Measurements from ENCODE around the gene SYCN. TPM values are rescaled to one million over a fixed set of nuclear protein-coding genes. Genes with fewer than 3 reads are reported as not detected.

SYCN gene
- polyA plus RNA-seq, 4 donors: 2.7 TPM; not detected in 3

GRCh38 chr19:39194832-39195542 lies 9.1 kb downstream of the SYCN start:
- DNase-seq (peak; percentile 54 to 90), FAIRE-seq (no peak)
- no peak overlapping the region for H3K27ac ChIP-seq (ENCODE audit: low read depth in 1 of 3, low read length in 2 of 3)
- H3K36me3 ChIP-seq (ENCODE audit: control insufficient read depth in 3 of 3, insufficient read depth in 2 of 3, low read depth in 1 of 3, low read length in 3 of 3): no peaks in the 10 kb centered on the region
- H3K27me3 ChIP-seq (ENCODE audit: control insufficient read depth in 3 of 3, insufficient read depth in 3 of 3, low read length in 3 of 3): peaks cover 0 to 43% (median 23%) of the 10 kb centered on the region in 3 donors
- H3K4me3 ChIP-seq (ENCODE audit: low read depth in 1 of 3, low read length in 3 of 3): no peak overlapping the region
- H3K9me3 ChIP-seq (ENCODE audit: control insufficient read depth in 2 of 2, insufficient read depth in 1 of 2, low read depth in 1 of 2, low read length in 1 of 2): no peaks in the 10 kb centered on the region
- peaks cover 0 to 9% (median 0%) of the 10 kb centered on the region in 3 donors for H3K4me1 ChIP-seq (ENCODE audit: control insufficient read depth in 3 of 3, insufficient read depth in 2 of 3, low read depth in 1 of 3, low read length in 2 of 3)
- WGBS, 3 donors: 34 to 46% (median 36%) methylated on average over 9 of the region's 9 CpGs

- no peak overlapping the region for H3K27ac ChIP-seq (ENCODE audit: low read depth in 1 of 3, low read length in 2 of 3)
- no peak for FAIRE-seq
- WGBS, 3 donors: 18 to 38% (median 21%) methylated on average over 8 of the region's 8 CpGs
- peaks cover 0 to 37% (median 20%) of the 10 kb centered on the region in 3 donors for H3K27me3 ChIP-seq (ENCODE audit: control insufficient read depth in 3 of 3, insufficient read depth in 3 of 3, low read length in 3 of 3)
- H3K4me3 ChIP-seq (ENCODE audit: low read depth in 1 of 3, low read length in 3 of 3): no peak overlapping the region
- H3K9me3 ChIP-seq (ENCODE audit: control insufficient read depth in 2 of 2, insufficient read depth in 1 of 2, low read depth in 1 of 2, low read length in 1 of 2): no peaks in the 10 kb centered on the region
- H3K36me3 ChIP-seq (ENCODE audit: control insufficient read depth in 3 of 3, insufficient read depth in 2 of 3, low read depth in 1 of 3, low read length in 3 of 3): no peaks in the 10 kb centered on the region
- H3K4me1 ChIP-seq (ENCODE audit: control insufficient read depth in 3 of 3, insufficient read depth in 2 of 3, low read depth in 1 of 3, low read length in 2 of 3): peaks cover 0 to 9% (median 0%) of the 10 kb centered on the region in 3 donors
- DNase-seq: peak; percentile 63 to 93
Observed at GRCh38 chr19:39193803-39194202, 10.3 kb downstream of the SYCN start.

GRCh38 chr19:39192846-39193245 lies 11.2 kb downstream of the SYCN start:
- DNase-seq (no peak), FAIRE-seq (no peak)
- H3K27ac ChIP-seq (ENCODE audit: low read depth in 1 of 3, low read length in 2 of 3): no peak overlapping the region
- no peak overlapping the region for H3K4me3 ChIP-seq (ENCODE audit: low read depth in 1 of 3, low read length in 3 of 3)
- 88 to 93% (median 90%) methylated on average over 2 of the region's 2 CpGs for WGBS, 3 donors
- no peaks in the 10 kb centered on the region for H3K9me3 ChIP-seq (ENCODE audit: control insufficient read depth in 2 of 2, insufficient read depth in 1 of 2, low read depth in 1 of 2, low read length in 1 of 2)
- H3K36me3 ChIP-seq (ENCODE audit: control insufficient read depth in 3 of 3, insufficient read depth in 2 of 3, low read depth in 1 of 3, low read length in 3 of 3): no peaks in the 10 kb centered on the region
- peaks cover 0 to 9% (median 0%) of the 10 kb centered on the region in 3 donors for H3K4me1 ChIP-seq (ENCODE audit: control insufficient read depth in 3 of 3, insufficient read depth in 2 of 3, low read depth in 1 of 3, low read length in 2 of 3)
- peaks cover 0 to 28% (median 16%) of the 10 kb centered on the region in 3 donors for H3K27me3 ChIP-seq (ENCODE audit: control insufficient read depth in 3 of 3, insufficient read depth in 3 of 3, low read length in 3 of 3)

- no peak overlapping the region for H3K4me3 ChIP-seq (ENCODE audit: low read depth in 1 of 3, low read length in 3 of 3)
- H3K4me1 ChIP-seq (ENCODE audit: control insufficient read depth in 3 of 3, insufficient read depth in 2 of 3, low read depth in 1 of 3, low read length in 2 of 3): peaks cover 0 to 3% (median 0%) of the 10 kb centered on the region in 3 donors
- DNase-seq (no peak), FAIRE-seq (no peak)
- peaks cover 0 to 8% (median 1%) of the 10 kb centered on the region in 3 donors for H3K27me3 ChIP-seq (ENCODE audit: control insufficient read depth in 3 of 3, insufficient read depth in 3 of 3, low read length in 3 of 3)
- no peak overlapping the region for H3K27ac ChIP-seq (ENCODE audit: low read depth in 1 of 3, low read length in 2 of 3)
- WGBS, 3 donors: 28 to 41% (median 41%) methylated on average over 11 of the region's 11 CpGs
- no peaks in the 10 kb centered on the region for H3K36me3 ChIP-seq (ENCODE audit: control insufficient read depth in 3 of 3, insufficient read depth in 2 of 3, low read depth in 1 of 3, low read length in 3 of 3)
- no peaks in the 10 kb centered on the region for H3K9me3 ChIP-seq (ENCODE audit: control insufficient read depth in 2 of 2, insufficient read depth in 1 of 2, low read depth in 1 of 2, low read length in 1 of 2)
Observed at GRCh38 chr19:39190768-39191167, 13.3 kb downstream of the SYCN start.

GRCh38 chr19:39188960-39189359 lies 15.1 kb downstream of the SYCN start:
- peaks cover 0 to 2% (median 0%) of the 10 kb centered on the region in 3 donors for H3K4me1 ChIP-seq (ENCODE audit: control insufficient read depth in 3 of 3, insufficient read depth in 2 of 3, low read depth in 1 of 3, low read length in 2 of 3)
- FAIRE-seq (no peak), DNase-seq (no peak)
- H3K27ac ChIP-seq (ENCODE audit: low read depth in 1 of 3, low read length in 2 of 3): no peak overlapping the region
- H3K4me3 ChIP-seq (ENCODE audit: low read depth in 1 of 3, low read length in 3 of 3): no peak overlapping the region
- H3K27me3 ChIP-seq (ENCODE audit: control insufficient read depth in 3 of 3, insufficient read depth in 3 of 3, low read length in 3 of 3): no peaks in the 10 kb centered on the region
- H3K9me3 ChIP-seq (ENCODE audit: control insufficient read depth in 2 of 2, insufficient read depth in 1 of 2, low read depth in 1 of 2, low read length in 1 of 2): no peaks in the 10 kb centered on the region
- no peaks in the 10 kb centered on the region for H3K36me3 ChIP-seq (ENCODE audit: control insufficient read depth in 3 of 3, insufficient read depth in 2 of 3, low read depth in 1 of 3, low read length in 3 of 3)
- WGBS, 3 donors: 53 to 71% (median 65%) methylated on average over 6 of the region's 6 CpGs

- Histone ChIP-seq H3K4me3 (ENCODE audit: low read depth in 1 of 3, low read length in 3 of 3) (no peak overlapping the region), H3K27me3 (ENCODE audit: control insufficient read depth in 3 of 3, insufficient read depth in 3 of 3, low read length in 3 of 3) (no peaks in the 10 kb centered on the region), H3K4me1 (ENCODE audit: control insufficient read depth in 3 of 3, insufficient read depth in 2 of 3, low read depth in 1 of 3, low read length in 2 of 3) (no peaks in the 10 kb centered on the region), H3K27ac (ENCODE audit: low read depth in 1 of 3, low read length in 2 of 3) (no peak overlapping the region), H3K36me3 (ENCODE audit: control insufficient read depth in 3 of 3, insufficient read depth in 2 of 3, low read depth in 1 of 3, low read length in 3 of 3) (peaks cover 0 to 4% (median 0%) of the 10 kb centered on the region in 3 donors), H3K9me3 (ENCODE audit: control insufficient read depth in 2 of 2, insufficient read depth in 1 of 2, low read depth in 1 of 2, low read length in 1 of 2) (peaks cover 0 to 7% of the 10 kb centered on the region in 2 donors)
- FAIRE-seq (no peak), DNase-seq (no peak)
- WGBS, 3 donors: 40 to 48% (median 46%) methylated on average over 8 of the region's 8 CpGs
Observed at GRCh38 chr19:39187552-39187943, 16.5 kb downstream of the SYCN start.

GRCh38 chr19:39186391-39186790 lies 17.7 kb downstream of the SYCN start:
- 84 to 95% (median 91%) methylated on average over 8 of the region's 8 CpGs for WGBS, 3 donors
- H3K36me3 ChIP-seq (ENCODE audit: control insufficient read depth in 3 of 3, insufficient read depth in 2 of 3, low read depth in 1 of 3, low read length in 3 of 3): peaks cover 0 to 11% (median 0%) of the 10 kb centered on the region in 3 donors
- H3K4me3 ChIP-seq (ENCODE audit: low read depth in 1 of 3, low read length in 3 of 3): no peak overlapping the region
- H3K4me1 ChIP-seq (ENCODE audit: control insufficient read depth in 3 of 3, insufficient read depth in 2 of 3, low read depth in 1 of 3, low read length in 2 of 3): no peaks in the 10 kb centered on the region
- DNase-seq: no peak
- no peaks in the 10 kb centered on the region for H3K27me3 ChIP-seq (ENCODE audit: control insufficient read depth in 3 of 3, insufficient read depth in 3 of 3, low read length in 3 of 3)
- no peak overlapping the region for H3K27ac ChIP-seq (ENCODE audit: low read depth in 1 of 3, low read length in 2 of 3)
- H3K9me3 ChIP-seq (ENCODE audit: control insufficient read depth in 2 of 2, insufficient read depth in 1 of 2, low read depth in 1 of 2, low read length in 1 of 2): peaks cover 0 to 7% of the 10 kb centered on the region in 2 donors
- no peak for FAIRE-seq

- no peak for DNase-seq
- peaks cover 1 to 43% (median 8%) of the 10 kb centered on the region in 3 donors for H3K36me3 ChIP-seq (ENCODE audit: control insufficient read depth in 3 of 3, insufficient read depth in 2 of 3, low read depth in 1 of 3, low read length in 3 of 3)
- WGBS, 3 donors: 74 to 85% (median 80%) methylated on average over 8 of the region's 8 CpGs
- H3K27me3 ChIP-seq (ENCODE audit: control insufficient read depth in 3 of 3, insufficient read depth in 3 of 3, low read length in 3 of 3): no peaks in the 10 kb centered on the region
- no peak overlapping the region for H3K27ac ChIP-seq (ENCODE audit: low read depth in 1 of 3, low read length in 2 of 3)
- no peaks in the 10 kb centered on the region for H3K4me1 ChIP-seq (ENCODE audit: control insufficient read depth in 3 of 3, insufficient read depth in 2 of 3, low read depth in 1 of 3, low read length in 2 of 3)
- H3K9me3 ChIP-seq (ENCODE audit: control insufficient read depth in 2 of 2, insufficient read depth in 1 of 2, low read depth in 1 of 2, low read length in 1 of 2): peaks cover 0 to 7% of the 10 kb centered on the region in 2 donors
- no peak overlapping the region for H3K4me3 ChIP-seq (ENCODE audit: low read depth in 1 of 3, low read length in 3 of 3)
- no peak for FAIRE-seq
Observed at GRCh38 chr19:39183104-39183503, 21.0 kb downstream of the SYCN start.

- no peak for FAIRE-seq
- H3K27ac ChIP-seq (ENCODE audit: low read depth in 1 of 3, low read length in 2 of 3): no peak overlapping the region
- DNase-seq: no peak
- H3K4me3 ChIP-seq (ENCODE audit: low read depth in 1 of 3, low read length in 3 of 3): no peak overlapping the region
- H3K36me3 ChIP-seq (ENCODE audit: control insufficient read depth in 3 of 3, insufficient read depth in 2 of 3, low read depth in 1 of 3, low read length in 3 of 3): peaks cover 2 to 52% (median 8%) of the 10 kb centered on the region in 3 donors
- no peaks in the 10 kb centered on the region for H3K4me1 ChIP-seq (ENCODE audit: control insufficient read depth in 3 of 3, insufficient read depth in 2 of 3, low read depth in 1 of 3, low read length in 2 of 3)
- peaks cover 0 to 7% of the 10 kb centered on the region in 2 donors for H3K9me3 ChIP-seq (ENCODE audit: control insufficient read depth in 2 of 2, insufficient read depth in 1 of 2, low read depth in 1 of 2, low read length in 1 of 2)
- no peaks in the 10 kb centered on the region for H3K27me3 ChIP-seq (ENCODE audit: control insufficient read depth in 3 of 3, insufficient read depth in 3 of 3, low read length in 3 of 3)
- 65 to 80% (median 78%) methylated on average over 4 of the region's 4 CpGs for WGBS, 3 donors
Observed at GRCh38 chr19:39182174-39182505, 21.9 kb downstream of the SYCN start.
